A549 (cell line): ENCODE measurements around the gene RANBP6.
A peak's percentile ranks its signal among the peaks of the same experiment; 100 is the strongest.

Experiments
- BCL3 ChIP-seq: fragments of >200 bp; sonication (Bioruptor Twin); formaldehyde crosslinking; IDR thresholded peaks from 3 replicates; pipeline ENCODE4 v1.6.1; 2016
- CTCF ChIP-seq: fragments of >200 bp; sonication (Bioruptor Twin); formaldehyde crosslinking; IDR thresholded peaks from 3 replicates; pipeline ENCODE4 v1.5.1; 2016
- EP300 ChIP-seq, 2 experiments: fragments of >200 bp; sonication (Bioruptor Twin); formaldehyde crosslinking; IDR thresholded peaks; 2 replicates in 1 of 2; 3 replicates in 1 of 2; pipeline ENCODE4 v1.6.1; 2016 to 2017
- ESRRA ChIP-seq: fragments of 150-350 bp; IDR thresholded peaks from 2 replicates; pipeline ENCODE4 v1.6.1; 2014; ENCODE audit warnings: mild to moderate bottlenecking, low read length, borderline replicate concordance
- HMGXB4 ChIP-seq: fragments of 250-450 bp; sonication (Bioruptor Pico); IDR thresholded peaks from 2 replicates; pipeline ENCODE4 v1.5.0; 2021; ENCODE audit warnings: mild to moderate bottlenecking, moderate library complexity, borderline replicate concordance
- HOXB13 ChIP-seq: fragments of 250-450 bp; sonication (Bioruptor Pico); IDR thresholded peaks from 2 replicates; pipeline ENCODE4 v1.5.0; 2020; ENCODE audit warnings: low read depth, mild to moderate bottlenecking, moderate library complexity
- KDM5A ChIP-seq: fragments of 200-600 bp; sonication (generic); IDR thresholded peaks from 2 replicates; pipeline ENCODE4 v1.6.1; 2016; ENCODE audit warnings: antibody characterized with exemption, mild to moderate bottlenecking
- POLR2A ChIP-seq: IDR thresholded peaks from 2 replicates; pipeline ENCODE4 v1.6.1; 2012; ENCODE audit warnings: mild to moderate bottlenecking, low read length
- POLR2AphosphoS2 ChIP-seq: conservative IDR thresholded peaks from 2 replicates; pipeline ENCODE4 v1.6.1; 2012; ENCODE audit warnings: low read length, improper control_type of control experiment, inconsistent platforms
- RFX5 ChIP-seq: fragments of 450-650 bp; IDR thresholded peaks from 2 replicates; pipeline ENCODE4 v1.7.1; 2014; ENCODE audit warnings: antibody characterized with exemption, mild to moderate bottlenecking, moderate library complexity
- RNF2 ChIP-seq: fragments of 200-600 bp; sonication (generic); IDR thresholded peaks from 2 replicates; pipeline ENCODE4 v1.6.1; 2016; ENCODE audit warnings: low read depth, mild to moderate bottlenecking, antibody characterized with exemption, moderate library complexity, borderline replicate concordance
- SREBF2 ChIP-seq: fragments of 450-650 bp; IDR thresholded peaks from 2 replicates; pipeline ENCODE4 v1.6.1; 2014; ENCODE audit warnings: mild to moderate bottlenecking, moderate library complexity
- TP53 ChIP-seq: fragments of 250-450 bp; sonication (Bioruptor Pico); IDR thresholded peaks from 2 replicates; pipeline ENCODE4 v1.5.0; 2021; ENCODE audit warnings: mild to moderate bottlenecking, moderate library complexity

GRCh38 chr9:6015278-6016157 lies at the start of gene RANBP6:
- TF ChIP-seq POLR2A = peak; percentile 77
- no peak for TF ChIP-seq SREBF2
- TF ChIP-seq EP300 (IDR thresholded peaks at IDR 0.05) = no peak
- TF ChIP-seq ESRRA = no peak
- TF ChIP-seq CTCF = no peak
- TF ChIP-seq POLR2AphosphoS2 = no peak
- TF ChIP-seq RNF2 = no peak
- no peak for TF ChIP-seq TP53
- TF ChIP-seq RFX5 = no peak
- no peak for TF ChIP-seq HOXB13 (CRISPR knock-in tag)
- peak; percentile 79 for TF ChIP-seq BCL3
- TF ChIP-seq KDM5A = peak; percentile 97
- no peak for TF ChIP-seq HMGXB4 (CRISPR knock-in tag)
